DMS79 (cell line): Measurements from ENCODE around the gene SCD5.
A peak's percentile ranks its signal among the peaks of the same experiment; 100 is the strongest.

ENCODE experiments used
- DNase-seq: peaks from one replicate; lab custom pipeline; 2025; lab: John Stamatoyannopoulos, UW

The SCD5 gene

GRCh38 chr4:82765134-82765533, 33.5 kb downstream of the SCD5 start:
- DNase-seq: no peak

DNA sequence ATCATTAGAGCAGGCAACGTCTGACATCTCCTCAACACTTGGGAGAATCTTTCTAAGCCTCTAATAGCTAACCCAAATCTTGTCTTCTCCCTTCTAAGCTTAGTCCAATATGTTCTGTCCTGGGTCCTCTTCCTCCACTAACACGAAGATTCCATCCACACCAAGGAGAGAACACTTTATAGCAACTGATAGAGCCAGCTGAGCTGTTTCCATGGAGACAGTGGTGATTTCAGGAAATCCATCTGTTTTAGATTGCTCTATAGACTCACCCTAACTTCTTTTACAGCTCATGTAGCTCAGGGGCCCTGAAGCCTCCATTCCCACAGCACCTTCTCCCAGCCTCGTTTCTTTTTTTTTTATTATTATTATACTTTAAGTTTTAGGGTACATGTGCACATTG, 37.4 kb downstream of the SCD5 start:
- no peak for DNase-seq

GRCh38 chr4:82758701-82759685, 39.6 kb downstream of the SCD5 start:
- peak; percentile 89 for DNase-seq

DNA sequence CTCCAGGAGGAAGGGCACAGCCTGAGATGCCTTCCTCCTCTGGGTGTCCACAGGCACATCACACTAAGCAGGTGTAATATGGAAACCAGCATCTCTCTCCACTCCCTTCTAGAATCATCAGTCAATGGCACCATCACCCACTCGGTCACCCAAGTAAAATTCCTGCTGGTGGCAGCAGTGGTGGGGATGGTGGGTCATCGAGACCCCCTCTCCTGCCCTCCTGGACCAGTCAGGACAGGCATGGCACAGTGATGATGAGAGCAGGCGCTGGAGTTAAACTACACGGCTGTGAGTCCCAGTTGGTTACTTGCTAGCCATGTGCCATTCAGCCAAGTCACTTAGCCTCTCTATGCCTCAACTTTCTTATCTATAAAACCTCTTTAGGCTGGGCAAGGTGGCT, 42.5 kb downstream of the SCD5 start:
- DNase-seq: no peak

DNA sequence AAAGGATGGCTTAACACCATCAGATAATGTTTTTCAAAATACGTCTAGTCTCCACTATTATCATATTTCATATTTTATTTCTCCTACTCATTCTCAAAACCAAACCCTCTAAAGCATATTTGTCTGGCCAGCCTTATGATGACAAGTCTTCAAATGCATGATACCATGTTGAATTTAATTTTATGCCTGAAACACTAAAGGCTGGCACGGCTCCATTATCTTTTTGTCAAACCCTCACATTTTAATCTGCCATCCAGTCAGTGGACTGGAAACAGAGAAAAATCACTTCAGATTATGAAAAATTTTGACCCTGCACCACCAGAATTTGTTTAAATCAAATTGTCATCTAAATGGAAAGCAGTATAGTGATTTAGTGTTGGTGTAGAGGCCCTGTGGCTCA, 42.9 kb downstream of the SCD5 start:
- DNase-seq: no peak

DNA sequence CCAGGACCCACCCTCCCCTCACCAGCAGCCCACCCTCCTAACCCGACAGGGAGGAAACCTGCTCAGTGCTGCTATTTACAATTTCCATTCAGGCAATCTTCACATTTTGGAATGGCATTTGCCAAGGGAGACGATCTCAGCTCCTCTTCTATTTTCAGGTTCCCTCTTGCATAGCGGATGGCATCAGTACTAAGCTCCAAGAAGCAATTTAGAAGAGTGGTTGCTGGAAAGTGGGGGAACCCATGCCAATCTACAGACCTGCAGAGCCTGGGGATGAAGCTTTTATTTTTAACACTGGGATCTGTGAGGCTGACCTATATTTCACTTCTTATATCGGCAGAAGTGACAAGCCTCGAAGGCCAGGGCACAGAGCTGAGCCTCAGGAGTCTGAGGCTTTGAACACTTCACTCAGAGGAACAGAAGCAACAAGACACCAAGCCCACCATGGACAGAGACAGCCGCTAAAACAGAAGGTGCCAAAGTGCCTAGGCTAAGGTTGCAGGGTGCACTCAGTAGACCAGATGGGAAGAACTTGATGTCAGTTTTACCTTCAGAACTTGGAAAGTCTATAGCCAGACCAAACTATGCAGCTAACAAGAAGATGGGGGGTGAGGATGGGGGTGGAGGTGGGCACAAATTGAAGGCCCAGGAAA, 44.0 kb downstream of the SCD5 start:
- DNase-seq: no peak

DNA sequence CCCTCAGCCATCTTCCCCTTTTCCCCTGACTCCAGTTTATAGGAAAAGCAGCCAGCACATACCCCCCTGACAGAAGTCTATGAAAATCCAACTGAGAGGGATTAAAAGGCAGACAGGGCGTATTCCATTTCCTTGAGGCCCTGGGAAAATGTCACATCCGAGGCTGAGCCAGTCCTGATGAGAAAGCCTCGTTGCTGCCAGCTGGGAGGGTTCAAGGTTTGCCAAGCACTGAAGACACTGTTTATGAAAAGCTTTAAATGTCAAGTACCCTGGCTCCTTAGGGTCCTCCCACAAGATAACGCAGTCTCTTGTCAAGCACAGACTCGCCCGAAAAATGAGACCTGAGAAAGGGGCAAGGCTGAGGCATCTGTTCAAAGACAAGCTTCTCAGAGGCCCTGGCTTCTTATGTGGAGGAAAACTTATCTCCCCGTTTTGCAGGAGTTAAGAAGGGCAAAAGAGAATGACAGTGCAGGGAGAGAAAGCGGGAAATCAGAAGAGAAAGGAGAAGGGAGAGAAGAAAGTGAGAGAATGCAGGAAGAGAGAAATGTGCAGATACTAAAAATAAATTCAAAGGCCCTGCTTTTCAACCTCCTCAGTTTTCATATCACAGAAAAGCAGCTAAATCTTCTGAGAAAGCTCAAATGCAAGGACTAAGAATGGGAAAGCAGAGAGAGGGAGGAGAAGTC, 44.7 kb downstream of the SCD5 start:
- DNase-seq: peak; percentile 70

- no peak for DNase-seq
Observed at GRCh38 chr4:82753238-82753637, 45.4 kb downstream of the SCD5 start.

- no peak for DNase-seq
Observed at GRCh38 chr4:82748810-82749470, 49.7 kb downstream of the SCD5 start.

DNA sequence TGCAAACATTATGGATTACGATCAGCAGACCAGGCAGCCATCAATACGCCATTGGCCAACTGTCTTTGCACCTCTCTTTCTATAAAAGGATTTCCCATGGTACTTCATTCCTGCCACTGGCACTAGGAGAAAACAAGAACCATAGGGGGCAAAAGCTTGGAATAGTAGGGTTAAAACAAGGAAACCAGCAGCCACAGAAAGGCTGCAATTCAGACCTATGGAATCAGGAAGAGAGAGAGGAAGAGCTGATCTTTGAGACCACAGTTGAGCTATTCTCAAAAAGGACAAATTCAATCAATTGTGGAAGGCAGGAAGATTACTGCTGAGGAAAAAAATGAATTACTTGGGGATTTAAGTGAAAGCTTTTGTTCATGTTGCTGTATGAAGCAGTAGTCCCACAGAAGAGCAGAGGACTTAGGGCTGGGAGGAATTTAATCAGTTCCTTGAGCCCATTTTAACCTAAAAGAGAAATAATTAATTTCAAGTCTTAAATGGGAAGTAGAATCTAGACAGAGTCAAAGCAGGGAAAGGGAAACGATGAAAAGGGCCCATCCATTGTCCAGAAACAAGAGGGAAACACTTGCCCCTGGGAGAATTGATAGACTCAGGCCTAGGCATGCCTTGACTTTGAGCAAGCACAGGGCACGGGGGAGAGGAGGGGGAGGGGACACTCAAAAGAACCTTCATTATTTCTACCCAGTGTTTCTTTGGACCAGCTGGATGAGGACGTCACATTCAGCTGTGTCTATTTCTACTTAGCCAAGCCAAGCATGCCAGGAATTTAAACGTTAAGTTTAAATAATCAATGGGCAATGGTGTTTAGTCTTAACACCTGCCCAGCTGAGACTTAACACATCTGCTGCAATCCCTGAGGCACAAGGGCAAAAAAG, 50.7 kb downstream of the SCD5 start:
- DNase-seq: peak; percentile 10

- no peak for DNase-seq
Observed at GRCh38 chr4:82746705-82747574, 51.7 kb downstream of the SCD5 start.

DNA sequence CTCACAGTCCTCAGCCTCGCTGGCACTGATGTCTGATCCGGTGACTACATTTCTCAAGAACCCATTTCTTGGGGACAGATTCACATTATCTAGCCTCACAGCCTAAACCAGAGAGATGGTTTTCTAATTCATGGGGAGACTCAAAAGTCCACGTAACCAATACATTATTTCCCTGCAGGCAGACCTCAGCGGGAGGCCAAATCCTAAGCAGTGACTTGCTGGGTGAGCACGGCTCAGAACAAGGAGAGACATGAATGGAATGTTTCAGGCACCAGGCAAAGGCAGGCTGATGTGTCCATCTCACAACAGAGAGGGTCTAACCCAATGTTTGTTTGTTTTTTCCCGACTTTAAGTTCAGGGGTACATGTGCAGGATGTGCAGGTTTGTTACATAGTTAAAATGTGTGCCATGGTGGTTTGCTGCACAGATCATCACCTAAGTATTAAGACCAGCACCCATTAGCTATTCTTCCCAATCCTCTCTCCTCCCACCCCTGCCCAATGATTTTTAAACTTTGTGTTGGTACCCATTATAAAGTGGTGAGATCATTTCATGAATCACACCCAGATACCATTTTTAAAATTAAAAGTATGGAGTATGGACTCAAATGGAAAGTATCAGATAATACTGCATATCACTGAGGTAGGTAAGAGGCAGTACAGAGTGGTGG, 53.3 kb downstream of the SCD5 start:
- DNase-seq: no peak

- peak; percentile 74 for DNase-seq
Observed at GRCh38 chr4:82744284-82744968, 54.2 kb downstream of the SCD5 start.

GRCh38 chr4:82741188-82741587, 57.4 kb downstream of the SCD5 start:
- DNase-seq: no peak

GRCh38 chr4:82739287-82740190, 59.1 kb downstream of the SCD5 start:
- DNase-seq: no peak

GRCh38 chr4:82737354-82737753, 61.2 kb downstream of the SCD5 start:
- DNase-seq: no peak

DNA sequence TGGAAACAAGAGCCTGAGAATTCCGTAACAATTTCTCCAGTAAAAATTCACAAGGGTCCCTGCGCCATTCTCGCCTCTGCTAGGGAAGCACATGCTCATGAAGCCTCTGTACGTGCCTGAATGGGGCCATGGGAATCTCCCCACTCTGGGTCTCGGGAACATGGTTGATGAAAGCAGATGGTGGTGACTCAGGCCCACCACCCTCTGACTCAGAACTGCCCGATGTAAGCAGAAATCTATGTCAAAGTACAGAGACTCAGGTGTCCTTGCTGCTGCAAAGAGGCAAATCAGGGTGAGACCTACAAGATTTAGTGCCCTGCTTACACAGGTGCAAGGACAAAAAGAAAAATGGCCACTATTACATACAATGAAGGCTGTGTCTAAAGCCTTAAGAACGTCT, 65.0 kb downstream of the SCD5 start:
- no peak for DNase-seq

GRCh38 chr4:82728301-82728700, 70.3 kb downstream of the SCD5 start:
- DNase-seq: no peak
